Stimulated activated CD4-positive, alpha-beta T cell treated with anti-CD3 and anti-CD28 coated beads, Interleukin-15, amount 100 ng/mL, for 1 hour (primary cell): Measurements from ENCODE around the gene MOB3B.
A peak's percentile ranks its signal among the peaks of the same experiment; 100 is the strongest.

ENCODE experiments used
- DNase-seq, 2 donors: peaks; one replicate each; pipeline ENCODE4 v3.0.0-alpha.2; 2020; ENCODE audit warnings: low read depth in 1 of 2, low spot score in 1 of 2

The MOB3B gene

GRCh38 chr9:27341545-27342294 is 187.9 kb downstream of the MOB3B start:
- no peak for DNase-seq

GRCh38 chr9:27340961-27341511 is 188.6 kb downstream of the MOB3B start:
- no peak for DNase-seq

GRCh38 chr9:27340285-27340674 is 189.3 kb downstream of the MOB3B start:
- no peak for DNase-seq

- DNase-seq: no peak
These were observed 189.8 kb downstream of the MOB3B start for GRCh38 chr9:27339661-27340284.

GRCh38 chr9:27338527-27338903 is 191.1 kb downstream of the MOB3B start:
- DNase-seq: no peak

GRCh38 chr9:27337833-27338526 is 191.6 kb downstream of the MOB3B start:
- DNase-seq: no peak

- no peak for DNase-seq
These were observed 192.4 kb downstream of the MOB3B start for GRCh38 chr9:27337236-27337635.

- no peak for DNase-seq
These were observed 192.8 kb downstream of the MOB3B start for GRCh38 chr9:27336829-27337228.

GRCh38 chr9:27336126-27336525 is 193.5 kb downstream of the MOB3B start:
- DNase-seq: no peak

GRCh38 chr9:27335075-27335474 is 194.5 kb downstream of the MOB3B start:
- DNase-seq: no peak

GRCh38 chr9:27333241-27334052 is 196.2 kb downstream of the MOB3B start:
- peak in 1 of 2 donors; percentile 10 for DNase-seq

GRCh38 chr9:27331393-27331792 is 198.2 kb downstream of the MOB3B start:
- DNase-seq: no peak

- DNase-seq: no peak
These were observed 200.3 kb downstream of the MOB3B start for GRCh38 chr9:27329291-27329690.

GRCh38 chr9:27328483-27328882 is 201.1 kb downstream of the MOB3B start:
- no peak for DNase-seq

GRCh38 chr9:27311184-27311583 is 218.4 kb downstream of the MOB3B start:
- no peak for DNase-seq

GRCh38 chr9:27310582-27310981 is 219.0 kb downstream of the MOB3B start:
- no peak for DNase-seq

- no peak for DNase-seq
These were observed 220.8 kb downstream of the MOB3B start for GRCh38 chr9:27308691-27309390.

- DNase-seq: no peak
These were observed 225.1 kb downstream of the MOB3B start for GRCh38 chr9:27304521-27304920.

GRCh38 chr9:27303219-27303618 is 226.4 kb downstream of the MOB3B start:
- no peak for DNase-seq

GRCh38 chr9:27297050-27297449 is 232.6 kb downstream of the MOB3B start, which contains the start of gene EQTN:
Gene EQTN (minus strand): TSS chr9:27297150. CDS start chr9:27297055, 95 bp downstream.
- no peak for DNase-seq
